Measurements from ENCODE around the gene ICAM4. TPM values are rescaled to one million over a fixed set of nuclear protein-coding genes. Genes with fewer than 3 reads are reported as not detected.

ICAM4 gene
- total RNA-seq, 4 donors from 2014 or later: 0.82 to 7.5 (median 2.0) TPM

- no peak for ATAC-seq (ENCODE audit: low FRiP score)
- DNase-seq (ENCODE audit: low spot score): no peak
- TF ChIP-seq CTCF (IDR thresholded peaks at IDR 0.05): no peak
Observed at GRCh38 chr19:10256970-10257615, 29.7 kb upstream of the ICAM4 start.

GRCh38 chr19:10258080-10258710 lies 28.6 kb upstream of the ICAM4 start:
- DNase-seq (ENCODE audit: low spot score) (no peak), ATAC-seq (ENCODE audit: low FRiP score) (no peak)
- no peak for TF ChIP-seq CTCF (IDR thresholded peaks at IDR 0.05)

GRCh38 chr19:10259162-10259905 lies 27.4 kb upstream of the ICAM4 start:
- TF ChIP-seq CTCF (IDR thresholded peaks at IDR 0.05): peak in 1 of 3 donors; percentile 22
- ATAC-seq (ENCODE audit: low FRiP score) (peak; percentile 55), DNase-seq (ENCODE audit: low spot score) (peak; percentile 95)

- ATAC-seq (ENCODE audit: low FRiP score): peak; percentile 79
- DNase-seq (ENCODE audit: low spot score): no peak
- TF ChIP-seq CTCF (IDR thresholded peaks at IDR 0.05): no peak
Observed at GRCh38 chr19:10260141-10260584, 26.6 kb upstream of the ICAM4 start.

GRCh38 chr19:10262771-10263170 lies 24.0 kb upstream of the ICAM4 start:
- DNase-seq (ENCODE audit: low spot score) (no peak), ATAC-seq (ENCODE audit: low FRiP score) (no peak)
- no peak for TF ChIP-seq CTCF (IDR thresholded peaks at IDR 0.05)

- DNase-seq (ENCODE audit: low spot score) (no peak), ATAC-seq (ENCODE audit: low FRiP score) (no peak)
- no peak for TF ChIP-seq CTCF (IDR thresholded peaks at IDR 0.05)
Observed at GRCh38 chr19:10266706-10267105, 20.0 kb upstream of the ICAM4 start.
